Right atrium auricular region (tissue), 2 donors: ENCODE measurements around the gene BCAS2. TPM values are rescaled to one million over a fixed set of nuclear protein-coding genes. Genes with fewer than 3 reads are reported as not detected.
A peak's percentile ranks its signal among the peaks of the same experiment; 100 is the strongest.

ENCODE experiments used
- DNase-seq: peaks from one replicate; pipeline ENCODE4 v3.0.0-alpha.2; 2019; ENCODE audit warnings: low spot score
- H3K27ac ChIP-seq, 2 donors: fragments of 200-600 bp; sonication (generic); 1 replicate in 1 of 2; 2 replicates in 1 of 2; pipeline ENCODE4 v1.5.1; 2016 to 2019
- H3K27me3 ChIP-seq, 2 donors: fragments of 200-600 bp; sonication (generic); one replicate each; pipeline versions ENCODE4 v1.5.1 to v1.6.0; 2017 to 2019
- H3K36me3 ChIP-seq: fragments of 200-600 bp; sonication (generic); one replicate; pipeline ENCODE4 v1.5.1; 2016
- H3K4me1 ChIP-seq, 2 donors: fragments of 200-600 bp; sonication (generic); one replicate each; pipeline versions ENCODE4 v1.5.1 to v1.6.0; 2017 to 2019
- H3K4me3 ChIP-seq, 2 donors: fragments of 200-600 bp; sonication (generic); 1 replicate in 1 of 2; 2 replicates in 1 of 2; pipeline ENCODE4 v1.5.1; 2017 to 2019; ENCODE audit warnings: mild to moderate bottlenecking in 1 of 2, moderate library complexity in 1 of 2
- H3K9me3 ChIP-seq, 2 donors: fragments of 200-600 bp; sonication (generic); one replicate each; pipeline ENCODE4 v1.5.1; 2019
- CTCF ChIP-seq, 2 donors: fragments of 200-600 bp; sonication (generic); IDR thresholded peaks; one replicate each; pipeline ENCODE4 v1.5.1; 2019; ENCODE audit warnings: antibody characterized with exemption in 2 of 2
- total RNA-seq, 2 donors: library from RNA; depleted of rRNA; stranded (reverse); fragments of >200 nt; gene quantifications; one replicate each; pipeline ENCODE4 v1.1.0, GENCODE V29; 2016

BCAS2 gene
- total RNA-seq, 2 donors from 2014 or later, result 28.9 to 30.9 TPM

- no peak for TF ChIP-seq CTCF (IDR thresholded peaks at IDR 0.05)
- H3K4me3 ChIP-seq, result no peak overlapping the region
- no peak overlapping the region for H3K27ac ChIP-seq
- H3K36me3 ChIP-seq, result peaks cover 10% of the 10 kb centered on the region
- no peaks in the 10 kb centered on the region for H3K9me3 ChIP-seq
- H3K27me3 ChIP-seq, result no peaks in the 10 kb centered on the region
- H3K4me1 ChIP-seq, result no peaks in the 10 kb centered on the region
- DNase-seq, result no peak
Observed at GRCh38 chr1:114594046-114594445, 12.6 kb upstream of the BCAS2 start.

- Histone ChIP-seq H3K4me3 (no peak overlapping the region), H3K9me3 (no peaks in the 10 kb centered on the region), H3K36me3 (peaks cover 10% of the 10 kb centered on the region), H3K27ac (peak overlapping the region in 1 of 2 donors; percentile 55), H3K27me3 (no peaks in the 10 kb centered on the region), H3K4me1 (no peaks in the 10 kb centered on the region)
- no peak for DNase-seq
- no peak for TF ChIP-seq CTCF (IDR thresholded peaks at IDR 0.05)
Observed at GRCh38 chr1:114589122-114589521, 7.7 kb upstream of the BCAS2 start.

- peaks cover 1% of the 10 kb centered on the region for H3K36me3 ChIP-seq
- H3K27ac ChIP-seq, result peak overlapping the region; percentile 55 to 63
Observed at GRCh38 chr1:114588196-114588689, 6.8 kb upstream of the BCAS2 start.

GRCh38 chr1:114587203-114587991, 6.0 kb upstream of the BCAS2 start:
- Histone ChIP-seq H3K4me3 (peak overlapping the region in 1 of 2 donors; percentile 17), H3K27me3 (no peaks in the 10 kb centered on the region), H3K36me3 (no peaks in the 10 kb centered on the region), H3K9me3 (no peaks in the 10 kb centered on the region), H3K4me1 (no peaks in the 10 kb centered on the region), H3K27ac (peak overlapping the region; percentile 55 to 63)
- no peak for TF ChIP-seq CTCF (IDR thresholded peaks at IDR 0.05)
- no peak for DNase-seq

More at GRCh38 chr1:114588196-114588689, 6.8 kb upstream of the BCAS2 start:
- DNase-seq, result no peak
- no peaks in the 10 kb centered on the region for H3K4me1 ChIP-seq
- H3K9me3 ChIP-seq, result no peaks in the 10 kb centered on the region
- H3K27me3 ChIP-seq, result no peaks in the 10 kb centered on the region
- peak overlapping the region in 1 of 2 donors; percentile 17 for H3K4me3 ChIP-seq
- TF ChIP-seq CTCF (IDR thresholded peaks at IDR 0.05), result no peak

GRCh38 chr1:114586513-114587047, 5.2 kb upstream of the BCAS2 start:
- Histone ChIP-seq H3K9me3 (no peaks in the 10 kb centered on the region), H3K4me1 (peaks cover 0 to 7% of the 10 kb centered on the region in 2 donors), H3K27ac (peak overlapping the region; percentile 55 to 63), H3K27me3 (no peaks in the 10 kb centered on the region), H3K36me3 (no peaks in the 10 kb centered on the region), H3K4me3 (no peak overlapping the region)
- DNase-seq, result no peak
- no peak for TF ChIP-seq CTCF (IDR thresholded peaks at IDR 0.05)
